ENCODE results near the gene ZFHX3. TPM values are rescaled to one million over a fixed set of nuclear protein-coding genes. Genes with fewer than 3 reads are reported as not detected.

Gene ZFHX3
- total and polyA plus RNA-seq, 2 experiments from 2014 or later, result 2.8 to 3.9 TPM

- no peak overlapping the region for H3K4me2 ChIP-seq (ENCODE audit: unreplicated experiment)
Measured at GRCh38 chr16:72825912-72826621, 221.9 kb downstream of the ZFHX3 start.

GRCh38 chr16:72824761-72825160 is 223.2 kb downstream of the ZFHX3 start:
- no peaks in the 10 kb centered on the region for H3K9me2 ChIP-seq (ENCODE audit: insufficient read depth)
- peaks cover under 1% of the 10 kb centered on the region; the same call in 1 of the 2 replicates for H3F3A ChIP-seq (ENCODE audit: insufficient read depth)
- H3K4me2 ChIP-seq (ENCODE audit: unreplicated experiment), result no peak overlapping the region
- no peak for TF ChIP-seq EZH2phosphoT487 (IDR thresholded peaks at IDR 0.05; ENCODE audit: insufficient read depth, low read depth)
- no peak for TF ChIP-seq EZH2 (IDR thresholded peaks at IDR 0.05; ENCODE audit: insufficient read depth, poor library complexity, severe bottlenecking)
- no peaks in the 10 kb centered on the region for H3K79me2 ChIP-seq (ENCODE audit: insufficient read depth)
- H3K27me3 ChIP-seq (replicated peaks; ENCODE audit: insufficient read depth), result no peaks in the 10 kb centered on the region
- H2AFZ ChIP-seq, result no peak overlapping the region
- no peak overlapping the region for H3K9ac ChIP-seq
- WGBS, 2 experiments (ENCODE audit: low coverage in 1 of 2, low lambda C conversion rate in 2 of 2, missing lambda C conversion rate in 2 of 2), result 94 to 95% methylated on average over 5 of the region's 5 CpGs
- H3K36me3 ChIP-seq (ENCODE audit: low read depth), result no peaks in the 10 kb centered on the region
- in situ Hi-C loops (cut with MboI), result no loop called here
- no peaks in the 10 kb centered on the region; the same call in 1 of the 2 replicates for H4K20me1 ChIP-seq (ENCODE audit: insufficient read depth)
- no peak for DNase-seq
- H3K27ac ChIP-seq, result no peak overlapping the region
- no peak overlapping the region for H3K4me3 ChIP-seq
- no peaks in the 10 kb centered on the region for H3K9me3 ChIP-seq (ENCODE audit: low read depth)
- H3K4me1 ChIP-seq (ENCODE audit: insufficient read depth), result peaks cover 13% of the 10 kb centered on the region

More at GRCh38 chr16:72825912-72826621, 221.9 kb downstream of the ZFHX3 start:
- no peak for DNase-seq
- H3K79me2 ChIP-seq (ENCODE audit: insufficient read depth), result no peaks in the 10 kb centered on the region
- TF ChIP-seq EZH2 (IDR thresholded peaks at IDR 0.05; ENCODE audit: insufficient read depth, poor library complexity, severe bottlenecking), result no peak
- no peak for TF ChIP-seq EZH2phosphoT487 (IDR thresholded peaks at IDR 0.05; ENCODE audit: insufficient read depth, low read depth)
- H2AFZ ChIP-seq, result no peak overlapping the region
- no peaks in the 10 kb centered on the region for H3K4me1 ChIP-seq (ENCODE audit: insufficient read depth)
- H3K27ac ChIP-seq, result no peak overlapping the region
- no peaks in the 10 kb centered on the region for H3K9me3 ChIP-seq (ENCODE audit: low read depth)
- no peaks in the 10 kb centered on the region for H3K9me2 ChIP-seq (ENCODE audit: insufficient read depth)
- WGBS, 2 experiments (ENCODE audit: low coverage in 1 of 2, low lambda C conversion rate in 2 of 2, missing lambda C conversion rate in 2 of 2), result 97 to 99% methylated on average over 11 of the region's 11 CpGs
- H3F3A ChIP-seq (ENCODE audit: insufficient read depth), result no peaks in the 10 kb centered on the region
- H3K4me3 ChIP-seq, result no peak overlapping the region
- in situ Hi-C loops (cut with MboI), result no loop called here
- H3K9ac ChIP-seq, result no peak overlapping the region
- H3K27me3 ChIP-seq (replicated peaks; ENCODE audit: insufficient read depth), result no peaks in the 10 kb centered on the region
- no peaks in the 10 kb centered on the region for H3K36me3 ChIP-seq (ENCODE audit: low read depth)
- no peaks in the 10 kb centered on the region; the same call in 1 of the 2 replicates for H4K20me1 ChIP-seq (ENCODE audit: insufficient read depth)

GRCh38 chr16:72824027-72824426 is 223.9 kb downstream of the ZFHX3 start:
- Histone ChIP-seq H3K27ac (no peak overlapping the region), H3K9me3 (ENCODE audit: low read depth) (no peaks in the 10 kb centered on the region), H4K20me1 (ENCODE audit: insufficient read depth) (no peaks in the 10 kb centered on the region; the same call in 1 of the 2 replicates), H3K4me1 (ENCODE audit: insufficient read depth) (peaks cover 20% of the 10 kb centered on the region), H3F3A (ENCODE audit: insufficient read depth) (peaks cover 6% of the 10 kb centered on the region; the same call in 1 of the 2 replicates), H3K4me2 (ENCODE audit: unreplicated experiment) (no peak overlapping the region), H3K4me3 (no peak overlapping the region), H3K36me3 (ENCODE audit: low read depth) (no peaks in the 10 kb centered on the region), H3K9me2 (ENCODE audit: insufficient read depth) (no peaks in the 10 kb centered on the region), H2AFZ (no peak overlapping the region), H3K9ac (no peak overlapping the region), H3K27me3 (replicated peaks; ENCODE audit: insufficient read depth) (no peaks in the 10 kb centered on the region), H3K79me2 (ENCODE audit: insufficient read depth) (no peaks in the 10 kb centered on the region)
- 96 to 97% methylated on average over 4 of the region's 4 CpGs for WGBS, 2 experiments (ENCODE audit: low coverage in 1 of 2, low lambda C conversion rate in 2 of 2, missing lambda C conversion rate in 2 of 2)
- in situ Hi-C loops (cut with MboI), result no loop called here
- DNase-seq, result no peak
- TF ChIP-seq EZH2phosphoT487 (IDR thresholded peaks at IDR 0.05; ENCODE audit: insufficient read depth, low read depth), result no peak

- Histone ChIP-seq H4K20me1 (ENCODE audit: insufficient read depth) (no peaks in the 10 kb centered on the region; the same call in 1 of the 2 replicates), H3F3A (ENCODE audit: insufficient read depth) (peaks cover 6% of the 10 kb centered on the region; the same call in 1 of the 2 replicates), H3K9ac (no peak overlapping the region), H3K79me2 (ENCODE audit: insufficient read depth) (no peaks in the 10 kb centered on the region), H3K4me1 (ENCODE audit: insufficient read depth) (peaks cover 30% of the 10 kb centered on the region), H3K9me3 (ENCODE audit: low read depth) (no peaks in the 10 kb centered on the region), H3K27ac (no peak overlapping the region), H3K36me3 (ENCODE audit: low read depth) (no peaks in the 10 kb centered on the region), H3K4me3 (no peak overlapping the region), H2AFZ (no peak overlapping the region), H3K4me2 (ENCODE audit: unreplicated experiment) (no peak overlapping the region), H3K9me2 (ENCODE audit: insufficient read depth) (no peaks in the 10 kb centered on the region), H3K27me3 (replicated peaks; ENCODE audit: insufficient read depth) (no peaks in the 10 kb centered on the region)
- in situ Hi-C loops (cut with MboI), result no loop called here
- no peak for TF ChIP-seq EZH2phosphoT487 (IDR thresholded peaks at IDR 0.05; ENCODE audit: insufficient read depth, low read depth)
- TF ChIP-seq EZH2 (IDR thresholded peaks at IDR 0.05; ENCODE audit: insufficient read depth, poor library complexity, severe bottlenecking), result no peak
- WGBS, 2 experiments (ENCODE audit: low coverage in 1 of 2, low lambda C conversion rate in 2 of 2, missing lambda C conversion rate in 2 of 2), result 97 to 99% methylated on average over 9 of the region's 9 CpGs
- DNase-seq, result no peak
Measured at GRCh38 chr16:72821185-72821950, 226.6 kb downstream of the ZFHX3 start.

Measured in GM23248 (cell line).